Mucosa of descending colon (tissue), 3 donors: ENCODE data around the gene SLC29A3. TPM values are rescaled to one million over a fixed set of nuclear protein-coding genes. Genes with fewer than 3 reads are reported as not detected.

Experiments
- ATAC-seq: fragments of 200-7000 bp; cut with Tn5 transposase; one replicate; pipeline ENCODE4 v1.9.1; 2020; ENCODE audit warnings: mild to moderate bottlenecking, moderate library complexity
- DNase-seq, 3 donors: peaks; one replicate each; pipeline ENCODE4 v3.0.0-alpha.2; 2020
- H3K36me3 ChIP-seq: fragments of 200-600 bp; one replicate; pipeline ENCODE4 v1.8.0; 2021; ENCODE audit warnings: low read depth, mild to moderate bottlenecking
- H3K4me1 ChIP-seq: fragments of 200-600 bp; one replicate; pipeline ENCODE4 v1.8.0; 2021; ENCODE audit warnings: low read depth, mild to moderate bottlenecking
- H3K4me3 ChIP-seq: fragments of 200-600 bp; one replicate; pipeline ENCODE4 v1.8.0; 2021; ENCODE audit warnings: mild to moderate bottlenecking
- H3K9me3 ChIP-seq: fragments of 200-600 bp; one replicate; pipeline ENCODE4 v1.8.0; 2021; ENCODE audit warnings: mild to moderate bottlenecking
- CTCF ChIP-seq: fragments of 200-600 bp; IDR thresholded peaks from one replicate; pipeline ENCODE4 v1.8.0; 2022; ENCODE audit warnings: antibody characterized with exemption, mild to moderate bottlenecking
- intact Hi-C, 2 donors: fragments of 100-400 bp; cut with DNase I in 1 of 2; cut with micrococcal nuclease in 1 of 2; formaldehyde crosslinking; loops; one replicate each; pipeline versions ENCODE4 v1.11.0 to v1.11.1; 2022; cut with DNase I, micrococcal nuclease
- total RNA-seq, 3 donors: library from RNA; stranded (reverse); fragmentation: NEBNext Ultra II Directional in 2 of 3; extraction: Animal tissue kit (Norgen Biotek cat#: 25700) in 2 of 3; gene quantifications; one replicate each; pipeline versions ENCODE4 v1.2.1 to v1.2.4, GENCODE V29; 2021 to 2023
- donor health status: DM: no; HTN: no; CAD: no; lungs with moderate emphysema.
- donor health status: DM: no; HTN: no; CAD: no.
- donor health status: DM: no; HTN: yes; CAD: no.

The SLC29A3 gene
- total RNA-seq, 3 donors from 2014 or later = 6.0 to 6.4 (median 6.3) TPM

- no peak for DNase-seq
- intact Hi-C loops = no loop called here
- Histone ChIP-seq H3K4me3 (no peak overlapping the region), H3K36me3 (no peaks in the 10 kb centered on the region), H3K9me3 (no peaks in the 10 kb centered on the region), H3K4me1 (no peaks in the 10 kb centered on the region)
- no peak for TF ChIP-seq CTCF
- no peak for ATAC-seq
Observed at GRCh38 chr10:71368176-71368575, 49.1 kb downstream of the SLC29A3 start.

- ATAC-seq = no peak
- TF ChIP-seq CTCF = no peak
- H3K4me1 ChIP-seq = no peaks in the 10 kb centered on the region
- H3K9me3 ChIP-seq = no peaks in the 10 kb centered on the region
- H3K4me3 ChIP-seq = no peak overlapping the region
- intact Hi-C loops = no loop called here
- H3K36me3 ChIP-seq = no peaks in the 10 kb centered on the region
- no peak for DNase-seq
Observed at GRCh38 chr10:71368643-71369042, 49.6 kb downstream of the SLC29A3 start.

GRCh38 chr10:71369602-71370001, 50.5 kb downstream of the SLC29A3 start:
- TF ChIP-seq CTCF = no peak

GRCh38 chr10:71370031-71370430, 51.0 kb downstream of the SLC29A3 start:
- no peak for TF ChIP-seq CTCF
- no peaks in the 10 kb centered on the region for H3K4me1 ChIP-seq
- intact Hi-C loops = no loop called here
- no peaks in the 10 kb centered on the region for H3K36me3 ChIP-seq
- no peak overlapping the region for H3K4me3 ChIP-seq
- no peaks in the 10 kb centered on the region for H3K9me3 ChIP-seq
- no peak for ATAC-seq
- DNase-seq = no peak

More at GRCh38 chr10:71369602-71370001, 50.5 kb downstream of the SLC29A3 start:
- H3K4me3 ChIP-seq = no peak overlapping the region
- ATAC-seq (no peak), DNase-seq (no peak)
- no peaks in the 10 kb centered on the region for H3K4me1 ChIP-seq
- no peaks in the 10 kb centered on the region for H3K9me3 ChIP-seq
- H3K36me3 ChIP-seq = no peaks in the 10 kb centered on the region
- intact Hi-C loops = no loop called here

- no peak for DNase-seq
- Histone ChIP-seq H3K9me3 (no peaks in the 10 kb centered on the region), H3K36me3 (no peaks in the 10 kb centered on the region), H3K4me1 (peaks cover 7% of the 10 kb centered on the region), H3K4me3 (no peak overlapping the region)
- intact Hi-C loops = no loop called here
- ATAC-seq = peak; percentile 9
- no peak for TF ChIP-seq CTCF
Observed at GRCh38 chr10:71371750-71372166, 52.7 kb downstream of the SLC29A3 start.

- Histone ChIP-seq H3K36me3 (no peaks in the 10 kb centered on the region), H3K4me1 (peaks cover 8% of the 10 kb centered on the region), H3K9me3 (no peaks in the 10 kb centered on the region), H3K4me3 (no peak overlapping the region)
- DNase-seq = no peak
- intact Hi-C loops = no loop called here
- ATAC-seq = no peak
- TF ChIP-seq CTCF = no peak
Observed at GRCh38 chr10:71372882-71373495, 53.9 kb downstream of the SLC29A3 start.
